Stomach (tissue), 9 donors: Measurements from ENCODE around the gene FRMD8. TPM values are rescaled to one million over a fixed set of nuclear protein-coding genes. Genes with fewer than 3 reads are reported as not detected.
"Not testable (repeated sequence)": the region's sequence is repeated elsewhere in the genome, so short reads cannot be mapped to it uniquely, and the experiment has no call there.

Experiments
- DNase-seq, 2 donors: peaks; one replicate each; pipeline versions ENCODE4 v3.0.0 to v3.0.0-alpha.2; 2013 to 2019
- H3K27ac ChIP-seq, 5 donors: fragments of 200-600 bp in 4 of 5; sonication (generic) in 4 of 5; one replicate each; pipeline ENCODE4 v1.5.1; 2013 to 2019; ENCODE audit warnings: mild to moderate bottlenecking in 1 of 5, moderate library complexity in 1 of 5
- H3K27me3 ChIP-seq, 3 donors: fragments of 200-600 bp; sonication (generic); one replicate each; pipeline ENCODE4 v1.5.1; 2017 to 2019; ENCODE audit warnings: mixed run types in 1 of 3
- H3K36me3 ChIP-seq, 4 donors: fragments of 200-600 bp; sonication (generic); 1 replicate in 3 of 4; 2 replicates in 1 of 4; pipeline ENCODE4 v1.5.1; 2016 to 2019
- H3K4me1 ChIP-seq, 4 donors: fragments of 200-600 bp; sonication (generic); one replicate each; pipeline ENCODE4 v1.5.1; 2016 to 2019
- H3K4me3 ChIP-seq, 4 donors: fragments of 200-600 bp; sonication (generic) in 3 of 4; one replicate each; pipeline ENCODE4 v1.5.1; 2016 to 2019; ENCODE audit warnings: mild to moderate bottlenecking in 1 of 4
- H3K9me3 ChIP-seq, 4 donors: fragments of 200-600 bp; sonication (generic); one replicate each; pipeline ENCODE4 v1.5.1; 2016 to 2019
- EP300 ChIP-seq: sonication (generic); formaldehyde crosslinking; IDR thresholded peaks from one replicate; pipeline ENCODE4 v1.6.1; 2017; ENCODE audit warnings: antibody characterized with exemption
- POLR2A ChIP-seq, 4 donors: fragments of 450-650 bp; IDR thresholded peaks; one replicate each; pipeline ENCODE4 v1.6.1; 2016; ENCODE audit warnings: antibody characterized with exemption in 4 of 4, control low read depth in 2 of 4, mild to moderate bottlenecking in 1 of 4, moderate library complexity in 1 of 4
- POLR2AphosphoS5 ChIP-seq, 3 donors: sonication (generic); formaldehyde crosslinking; IDR thresholded peaks; one replicate each; pipeline ENCODE4 v1.6.1; 2016; ENCODE audit warnings: antibody characterized with exemption in 3 of 3
- WGBS, 5 donors: extraction: QIAGEN DNeasy Blood & Tissue Kit in 3 of 5; methylation state at CpG; one replicate each; pipeline versions ENCODE4 v1.1.5 to v1.1.7; 2013 to 2018; 5-methylcytosine and 5-hydroxymethylcytosine counted together
- intact Hi-C: fragments of 100-400 bp; cut with DNase I; formaldehyde crosslinking; loops from one replicate; pipeline ENCODE4 v1.15.1; 2023; ENCODE audit warnings: low total_unique reads
- polyA plus RNA-seq, 3 donors: library from polyadenylated mRNA; stranded (reverse); fragments of 200-250 nt; gene quantifications; one replicate each; pipeline ENCODE4 v1.2.3, GENCODE V29; 2013
- total RNA-seq, 5 donors: library from RNA; depleted of rRNA; stranded (reverse); fragments of >200 nt; gene quantifications; one replicate each; pipeline versions ENCODE4 v1.1.0 to v1.2.3, GENCODE V29; 2014 to 2016
- TF ChIP-seq, protein P1 (sequence below), 7 experiments: fragments of 450-650 bp in 4 of 7; fragments of 200-600 bp in 3 of 7; sonication (generic) in 3 of 7; IDR thresholded peaks; one replicate each; pipeline ENCODE4 v1.5.1; 2016 to 2019; ENCODE audit warnings: antibody characterized with exemption in 7 of 7, control low read depth in 2 of 7, mild to moderate bottlenecking in 1 of 7
- donor health status: healthy with polysubstance abuse.
- donor health status: Bipolar disorder and iron deficiency.
- donor health status: healthy.

FRMD8 gene
- total and polyA plus RNA-seq, 8 donors: 9.3 to 340 (median 20.8) TPM

DNA sequence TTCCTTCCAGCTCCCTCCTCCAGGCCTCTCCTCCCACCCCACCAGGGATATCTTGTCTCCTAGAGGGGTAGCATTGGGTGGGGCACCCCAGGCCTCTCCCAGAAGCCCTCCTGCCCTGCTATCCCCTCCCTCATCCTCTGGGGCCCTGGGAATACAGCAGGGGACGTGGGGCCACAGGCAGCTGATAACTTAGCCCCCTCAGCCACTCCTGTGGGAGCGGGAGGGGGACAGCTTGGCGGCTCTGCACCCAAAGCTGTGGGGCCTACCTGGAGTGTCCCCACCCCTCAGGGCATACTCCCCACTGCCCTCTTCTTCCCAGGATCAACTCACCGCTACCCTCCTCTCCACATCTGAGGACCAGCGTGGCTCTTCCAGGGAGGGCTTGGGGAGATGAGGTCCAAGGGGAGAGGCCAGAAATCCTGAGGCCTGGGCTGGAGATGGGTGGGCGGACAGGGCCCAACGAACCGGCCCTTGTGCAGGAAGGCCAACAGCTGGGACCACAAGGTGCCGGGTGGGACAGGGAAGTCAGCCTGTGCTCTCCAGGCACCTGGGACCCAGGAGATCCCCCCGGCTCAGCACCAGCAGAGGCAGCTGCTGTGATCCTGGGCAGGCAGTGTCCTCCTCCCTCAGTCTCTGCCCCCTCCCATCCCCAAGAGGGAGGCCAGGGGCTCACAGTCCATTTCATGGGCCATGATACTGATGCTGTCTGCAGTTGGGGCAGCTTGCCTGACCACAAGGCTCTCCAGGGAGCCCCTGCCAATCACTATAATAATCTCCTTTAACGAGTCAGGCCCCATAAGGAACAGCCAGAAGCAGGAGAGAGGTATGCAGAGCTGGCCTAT lies 59.4 kb downstream of the FRMD8 start:
- peak; percentile 25 to 34 for DNase-seq
- no peaks in the 10 kb centered on the region for H3K9me3 ChIP-seq
- no peak for TF ChIP-seq POLR2A (IDR thresholded peaks at IDR 0.05)
- no peak for TF ChIP-seq EP300
- peak in 1 of 3 donors; percentile 49 for TF ChIP-seq POLR2AphosphoS5 (IDR thresholded peaks at IDR 0.05)
- peaks cover 48 to 63% (median 56%) of the 10 kb centered on the region in 4 donors for H3K36me3 ChIP-seq
- H3K4me1 ChIP-seq: peaks cover 16 to 43% (median 29%) of the 10 kb centered on the region in 4 donors
- no peaks in the 10 kb centered on the region for H3K27me3 ChIP-seq
- peak overlapping the region; percentile 2 to 73 (median 64) for H3K27ac ChIP-seq
- no peak overlapping the region for H3K4me3 ChIP-seq
- intact Hi-C loops: no loop called here
- WGBS, 5 donors: 67 to 78% (median 72%) methylated on average over 6 to 11 of the region's 11 CpGs

DNA sequence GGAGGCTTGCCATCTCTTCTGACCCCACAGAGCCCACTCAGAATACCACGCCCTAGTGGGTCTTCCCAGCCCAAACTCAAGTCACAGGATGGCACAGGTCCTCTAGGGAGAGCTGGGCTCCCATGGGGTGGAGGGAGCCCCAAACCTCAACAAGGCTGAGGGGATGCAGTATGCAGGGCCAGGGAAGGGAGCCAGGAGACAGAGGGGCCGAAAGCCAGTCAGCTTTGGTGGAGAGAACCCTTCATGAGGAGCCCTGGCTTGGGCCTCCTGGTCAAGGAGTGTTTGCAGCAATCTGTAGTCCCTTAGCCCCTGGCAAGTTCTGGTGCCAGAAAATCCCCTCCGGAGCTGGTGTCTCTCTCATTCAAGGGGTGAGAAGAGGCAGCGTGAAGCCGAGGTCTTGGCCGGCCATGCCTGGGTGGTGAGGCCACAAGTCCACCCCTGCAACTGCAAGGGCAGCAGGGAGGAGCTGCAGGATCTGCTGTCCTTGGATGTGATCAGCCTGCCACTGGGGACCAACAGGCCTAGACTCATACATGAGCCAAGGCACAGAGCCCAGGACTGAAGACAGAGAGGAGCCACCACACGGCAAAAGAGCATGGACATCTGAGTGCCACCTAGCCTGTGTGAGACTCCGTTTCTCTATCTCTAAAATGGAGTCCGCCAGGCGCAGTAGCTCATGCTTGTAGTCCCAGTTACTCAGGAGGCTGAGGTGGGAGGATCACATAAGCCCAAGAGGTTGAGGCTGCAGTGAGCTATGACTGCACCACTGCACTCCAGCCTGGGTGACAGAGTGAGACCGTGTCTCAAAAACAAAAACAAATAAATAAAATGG lies 60.2 kb downstream of the FRMD8 start:
- Histone ChIP-seq H3K4me1 (peaks cover 10 to 35% (median 24%) of the 10 kb centered on the region in 4 donors), H3K4me3 (no peak overlapping the region), H3K27me3 (no peaks in the 10 kb centered on the region), H3K27ac (peak overlapping the region in 4 of 5 donors; percentile 44 to 73 (median 68)), H3K9me3 (no peaks in the 10 kb centered on the region), H3K36me3 (peaks cover 48 to 56% (median 51%) of the 10 kb centered on the region in 4 donors)
- TF ChIP-seq POLR2AphosphoS5 (IDR thresholded peaks at IDR 0.05): peak; percentile 23 to 54 (median 42)
- TF ChIP-seq, protein P1, sequence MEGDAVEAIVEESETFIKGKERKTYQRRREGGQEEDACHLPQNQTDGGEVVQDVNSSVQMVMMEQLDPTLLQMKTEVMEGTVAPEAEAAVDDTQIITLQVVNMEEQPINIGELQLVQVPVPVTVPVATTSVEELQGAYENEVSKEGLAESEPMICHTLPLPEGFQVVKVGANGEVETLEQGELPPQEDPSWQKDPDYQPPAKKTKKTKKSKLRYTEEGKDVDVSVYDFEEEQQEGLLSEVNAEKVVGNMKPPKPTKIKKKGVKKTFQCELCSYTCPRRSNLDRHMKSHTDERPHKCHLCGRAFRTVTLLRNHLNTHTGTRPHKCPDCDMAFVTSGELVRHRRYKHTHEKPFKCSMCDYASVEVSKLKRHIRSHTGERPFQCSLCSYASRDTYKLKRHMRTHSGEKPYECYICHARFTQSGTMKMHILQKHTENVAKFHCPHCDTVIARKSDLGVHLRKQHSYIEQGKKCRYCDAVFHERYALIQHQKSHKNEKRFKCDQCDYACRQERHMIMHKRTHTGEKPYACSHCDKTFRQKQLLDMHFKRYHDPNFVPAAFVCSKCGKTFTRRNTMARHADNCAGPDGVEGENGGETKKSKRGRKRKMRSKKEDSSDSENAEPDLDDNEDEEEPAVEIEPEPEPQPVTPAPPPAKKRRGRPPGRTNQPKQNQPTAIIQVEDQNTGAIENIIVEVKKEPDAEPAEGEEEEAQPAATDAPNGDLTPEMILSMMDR (IDR thresholded peaks at IDR 0.05): no peak
- intact Hi-C loops: no loop called here
- 78 to 84% (median 82%) methylated on average over 11 of the region's 11 CpGs for WGBS, 5 donors
- peak; percentile 15 to 48 for DNase-seq

DNA sequence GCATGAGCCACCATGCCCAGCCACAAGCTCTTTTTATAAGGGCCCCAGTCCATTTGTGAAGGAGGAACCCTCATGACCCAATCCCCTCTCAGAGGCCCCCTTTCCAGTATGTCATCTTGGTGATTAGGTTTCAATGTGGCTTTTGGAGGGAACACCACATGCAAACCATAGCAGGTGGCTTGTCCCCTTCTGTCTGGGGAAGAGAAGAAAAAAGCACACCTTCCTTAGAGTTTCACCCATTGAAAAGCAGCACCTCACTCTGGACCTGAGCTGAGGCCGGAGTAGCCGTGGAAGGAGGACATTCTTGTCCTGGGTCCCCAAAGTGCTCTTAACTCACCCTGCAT lies 61.6 kb downstream of the FRMD8 start:
- H3K4me3 ChIP-seq: no peak overlapping the region
- peak overlapping the region; percentile 19 to 73 (median 49) for H3K27ac ChIP-seq
- no peaks in the 10 kb centered on the region for H3K27me3 ChIP-seq
- H3K4me1 ChIP-seq: peaks cover 0 to 27% (median 12%) of the 10 kb centered on the region in 4 donors
- H3K36me3 ChIP-seq: peaks cover 34 to 43% (median 39%) of the 10 kb centered on the region in 4 donors
- intact Hi-C loops: no loop called here
- no peak for TF ChIP-seq POLR2AphosphoS5 (IDR thresholded peaks at IDR 0.05)
- TF ChIP-seq EP300: no peak
- no peak for TF ChIP-seq POLR2A (IDR thresholded peaks at IDR 0.05)
- TF ChIP-seq, protein P1 (IDR thresholded peaks at IDR 0.05): no peak
- DNase-seq: no peak
- WGBS, 5 donors: 72 to 100% (median 91%) methylated on average over 2 of the region's 2 CpGs
- no peaks in the 10 kb centered on the region for H3K9me3 ChIP-seq

DNA sequence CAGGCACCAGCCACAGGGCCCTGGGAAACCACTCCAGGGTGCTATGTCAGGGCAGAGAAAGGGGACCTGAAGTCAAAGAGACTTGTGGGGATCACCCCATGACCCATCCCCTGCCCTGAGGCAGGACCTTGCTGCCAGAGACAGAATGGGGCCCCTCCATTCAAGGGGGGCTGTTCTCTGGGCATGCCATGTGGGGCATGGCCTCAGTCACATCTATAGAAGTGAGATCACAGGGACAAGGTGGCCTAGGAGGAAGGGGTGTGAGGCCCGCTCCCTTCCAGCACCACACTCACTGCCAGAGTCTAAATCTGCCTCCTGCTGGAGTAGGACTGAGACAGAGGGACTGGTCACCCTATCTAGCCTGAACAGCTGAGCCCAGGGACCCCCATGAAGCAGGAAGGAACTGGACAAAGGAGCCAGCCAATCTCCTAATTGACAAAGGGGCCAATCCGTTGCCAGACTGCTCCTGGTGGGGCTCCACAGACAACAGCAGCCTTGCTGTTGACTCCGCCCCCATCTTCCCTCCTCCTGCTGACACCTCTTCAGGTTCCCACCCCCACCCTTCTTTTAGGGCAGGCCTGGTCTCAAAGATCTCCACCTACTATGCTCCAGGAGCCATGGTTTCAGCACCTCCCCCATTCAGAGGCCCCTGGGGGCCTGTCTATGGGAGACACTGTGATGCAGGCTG lies 62.1 kb downstream of the FRMD8 start:
- TF ChIP-seq, protein P1 (IDR thresholded peaks at IDR 0.05): no peak
- TF ChIP-seq EP300 (no peak), POLR2AphosphoS5 (IDR thresholded peaks at IDR 0.05) (no peak), POLR2A (IDR thresholded peaks at IDR 0.05) (no peak)
- H3K36me3 ChIP-seq: peaks cover 29 to 37% (median 34%) of the 10 kb centered on the region in 4 donors
- H3K4me1 ChIP-seq: peaks cover 0 to 28% (median 10%) of the 10 kb centered on the region in 4 donors
- no peak overlapping the region for H3K4me3 ChIP-seq
- H3K9me3 ChIP-seq: no peaks in the 10 kb centered on the region
- peak overlapping the region; percentile 14 to 73 (median 49) for H3K27ac ChIP-seq
- intact Hi-C loops: no loop called here
- DNase-seq: peak; percentile 23 to 26
- 69 to 89% (median 81%) methylated on average over 1 to 3 of the region's 3 CpGs for WGBS, 5 donors
- H3K27me3 ChIP-seq: no peaks in the 10 kb centered on the region

DNA sequence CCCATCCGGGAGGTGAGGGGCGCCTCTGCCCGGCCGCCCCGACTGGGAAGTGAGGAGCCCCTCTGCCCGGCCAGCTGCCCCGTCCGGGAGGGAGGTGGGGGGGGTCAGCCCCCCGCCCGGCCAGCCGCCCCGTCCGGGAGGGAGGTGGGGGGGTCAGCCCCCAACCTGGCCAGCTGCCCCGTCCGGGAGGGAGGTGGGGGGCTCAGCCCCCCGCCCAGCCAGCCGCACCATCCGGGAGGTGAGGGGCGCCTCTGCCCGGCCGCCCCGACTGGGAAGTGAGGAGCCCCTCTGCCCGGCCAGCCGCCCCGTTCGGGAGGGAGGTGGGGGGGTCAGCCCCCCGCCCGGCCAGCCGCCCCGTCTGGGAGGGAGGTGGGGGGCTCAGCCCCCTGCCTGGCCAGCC lies 64.9 kb downstream of the FRMD8 start:
- H3K4me3 ChIP-seq, H3K27ac ChIP-seq, H3K9me3 ChIP-seq, DNase-seq, H3K27me3 ChIP-seq, intact Hi-C loops: not testable (repeated sequence)
- 87 to 95% (median 91%) methylated on average over 5 to 20 of the region's 30 CpGs; no CpG with 5 or more reads in 1 of the 5 donors for WGBS, 5 donors
- Histone ChIP-seq H3K4me1 (peaks cover 6 to 30% (median 14%) of the 10 kb centered on the region in 4 donors), H3K36me3 (peaks cover 1 to 10% (median 7%) of the 10 kb centered on the region in 4 donors)

DNA sequence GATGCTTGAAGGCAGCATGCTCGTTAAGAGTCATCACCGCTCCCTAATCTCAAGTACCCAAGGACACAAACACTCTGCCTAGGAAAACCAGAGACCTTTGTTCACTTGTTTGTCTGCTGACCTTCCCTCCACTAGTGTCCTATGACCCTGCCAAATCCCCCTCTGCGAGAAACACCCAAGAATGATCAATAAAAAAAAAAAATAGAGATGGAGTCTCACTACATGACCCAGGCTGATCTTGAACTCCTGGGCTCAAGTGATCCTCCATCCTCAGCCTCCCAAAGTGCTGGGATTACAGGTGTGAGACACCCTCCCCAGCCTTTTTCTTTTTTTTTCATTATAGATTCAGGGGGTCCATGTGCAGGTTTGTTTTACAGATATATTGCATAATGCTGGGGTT lies 65.8 kb downstream of the FRMD8 start:
- H3K9me3 ChIP-seq, intact Hi-C loops, H3K27me3 ChIP-seq, H3K36me3 ChIP-seq, DNase-seq, H3K4me3 ChIP-seq: not testable (repeated sequence)
- 46 to 78% (median 70%) methylated on average over 1 to 3 of the region's 3 CpGs for WGBS, 5 donors
- H3K4me1 ChIP-seq: peaks cover 6 to 30% (median 14%) of the 10 kb centered on the region in 4 donors
- H3K27ac ChIP-seq: peak overlapping the region in 3 of 5 donors; percentile 82 to 91 (median 85)
